Transverse colon (tissue), 4 donors: ENCODE results near the gene AHSP. TPM values are rescaled to one million over a fixed set of nuclear protein-coding genes. Genes with fewer than 3 reads are reported as not detected.
A peak's percentile ranks its signal among the peaks of the same experiment; 100 is the strongest.

ENCODE experiments used
- DNase-seq: peaks from one replicate; pipeline ENCODE4 v3.0.0-alpha.2; 2019
- H3K27ac ChIP-seq, 4 donors: fragments of 200-600 bp; sonication (generic); 2 replicates each; pipeline ENCODE4 v1.5.1; 2016 to 2018; ENCODE audit warnings: inconsistent platforms in 4 of 4
- H3K27me3 ChIP-seq: fragments of 200-600 bp; sonication (generic); 2 replicates; pipeline ENCODE4 v1.5.1; 2017; ENCODE audit warnings: inconsistent platforms
- H3K36me3 ChIP-seq, 4 donors: fragments of 200-600 bp; sonication (generic); 2 replicates each; pipeline ENCODE4 v1.5.1; 2017 to 2019; ENCODE audit warnings: inconsistent platforms in 4 of 4
- H3K4me1 ChIP-seq, 4 donors: fragments of 200-600 bp; sonication (generic); 2 replicates each; pipeline ENCODE4 v1.5.1; 2017 to 2020; ENCODE audit warnings: inconsistent platforms in 4 of 4
- H3K4me3 ChIP-seq, 4 donors: fragments of 200-600 bp; sonication (generic); 1 replicate in 1 of 4; 2 replicates in 3 of 4; pipeline versions ENCODE4 v1.5.1 to v1.6.1; 2017 to 2019; ENCODE audit warnings: inconsistent platforms in 4 of 4
- H3K9me3 ChIP-seq, 2 donors: fragments of 200-600 bp; sonication (generic); 2 replicates each; pipeline ENCODE4 v1.5.1; 2017 to 2019; ENCODE audit warnings: inconsistent platforms in 2 of 2
- CTCF ChIP-seq, 5 experiments: fragments of 200-600 bp in 3 of 5; fragments of 450-650 bp in 2 of 5; sonication (generic) in 3 of 5; IDR thresholded peaks; 1 replicate in 2 of 5; 2 replicates in 3 of 5; pipeline ENCODE4 v1.5.1; 2016 to 2017; ENCODE audit warnings: antibody characterized with exemption in 5 of 5, inconsistent platforms in 3 of 5, mild to moderate bottlenecking in 2 of 5, moderate library complexity in 1 of 5
- EP300 ChIP-seq: sonication (generic); formaldehyde crosslinking; IDR thresholded peaks from one replicate; pipeline ENCODE4 v1.6.1; 2017; ENCODE audit warnings: antibody characterized with exemption, low read depth
- POLR2A ChIP-seq: fragments of 450-650 bp; IDR thresholded peaks from one replicate; pipeline ENCODE4 v1.6.1; 2016; ENCODE audit warnings: antibody characterized with exemption, mild to moderate bottlenecking, moderate library complexity
- POLR2AphosphoS5 ChIP-seq, 3 donors: sonication (generic); formaldehyde crosslinking; IDR thresholded peaks; one replicate each; pipeline ENCODE4 v1.6.1; 2016; ENCODE audit warnings: antibody characterized with exemption in 3 of 3
- WGBS, 2 donors: methylation state at CpG; one replicate each; pipeline ENCODE4 v1.1.5; 2018; ENCODE audit warnings: low coverage in 1 of 2; 5-methylcytosine and 5-hydroxymethylcytosine counted together
- in situ Hi-C, 4 donors: fragments of 200-750 bp; cut with MboI; loops; one replicate each; pipeline versions ENCODE4 v1.15.0 to v1.15.1; 2017; ENCODE audit warnings: low sequenced_read_pairs in 3 of 4, low pct_ligation_motif_present in 1 of 4, low pct_unique_long_range_greater_than_20kb in 1 of 4
- intact Hi-C: fragments of 100-400 bp; cut with DNase I; formaldehyde crosslinking; loops from one replicate; pipeline ENCODE4 v1.15.1; 2023; ENCODE audit warnings: low total_unique reads
- total RNA-seq, 4 donors: library from RNA; depleted of rRNA; stranded (reverse); fragments of >200 nt; gene quantifications; one replicate each; pipeline ENCODE4 v1.1.0, GENCODE V29; 2016

AHSP gene
- total RNA-seq, 4 donors from 2014 or later: not detected

GRCh38 chr16:31504159-31504558, 23.5 kb upstream of the AHSP start:
- Histone ChIP-seq H3K27ac (no peak overlapping the region), H3K36me3 (peaks cover 0 to 6% (median 3%) of the 10 kb centered on the region in 4 donors), H3K4me3 (no peak overlapping the region), H3K9me3 (no peaks in the 10 kb centered on the region), H3K4me1 (peaks cover 10 to 27% (median 17%) of the 10 kb centered on the region in 4 donors), H3K27me3 (no peaks in the 10 kb centered on the region)
- TF ChIP-seq POLR2AphosphoS5 (IDR thresholded peaks at IDR 0.05) (no peak), POLR2A (no peak), EP300 (no peak), CTCF (IDR thresholded peaks at IDR 0.05) (no peak)
- WGBS, 2 donors: 85 to 91% methylated on average over 6 to 8 of the region's 8 CpGs
- in situ Hi-C loops: no loop called here
- no peak for DNase-seq
- intact Hi-C loops: no loop called here

GRCh38 chr16:31505483-31505882, 22.2 kb upstream of the AHSP start:
- 71% methylated on average over 4 of the region's 4 CpGs; no CpG with 5 or more reads in 1 of the 2 donors for WGBS, 2 donors

GRCh38 chr16:31507617-31507928, 20.1 kb upstream of the AHSP start:
- intact Hi-C loops: no loop called here
- DNase-seq: no peak
- WGBS, 2 donors: 2% methylated on average over 12 of the region's 12 CpGs; no CpG with 5 or more reads in 1 of the 2 donors

More at GRCh38 chr16:31505483-31505882, 22.2 kb upstream of the AHSP start:
- intact Hi-C loops (no loop called here), in situ Hi-C loops (no loop called here)
- H3K9me3 ChIP-seq: no peaks in the 10 kb centered on the region
- DNase-seq: no peak
- H3K36me3 ChIP-seq: no peaks in the 10 kb centered on the region
- no peak overlapping the region for H3K4me3 ChIP-seq
- peaks cover 17 to 36% (median 23%) of the 10 kb centered on the region in 4 donors for H3K4me1 ChIP-seq
- no peak for TF ChIP-seq EP300
- TF ChIP-seq POLR2A: no peak
- no peak for TF ChIP-seq POLR2AphosphoS5 (IDR thresholded peaks at IDR 0.05)
- TF ChIP-seq CTCF (IDR thresholded peaks at IDR 0.05): no peak
- no peaks in the 10 kb centered on the region for H3K27me3 ChIP-seq
- no peak overlapping the region for H3K27ac ChIP-seq

GRCh38 chr16:31507929-31508705, 19.6 kb upstream of the AHSP start, which contains the start of gene RUSF1:
Gene RUSF1, minus strand, starts transcription at chr16:31508391. Its CDS starts 18 bp downstream, at chr16:31508373.
- intact Hi-C loops: no loop called here
- peak; percentile 93 for DNase-seq
- Histone ChIP-seq H3K4me1 (peaks cover 17 to 36% (median 23%) of the 10 kb centered on the region in 4 donors), H3K27me3 (no peaks in the 10 kb centered on the region), H3K9me3 (no peaks in the 10 kb centered on the region), H3K27ac (peak within 1 kb of the TSS; percentile 93 to 95 (median 94)), H3K36me3 (no peaks in the 10 kb centered on the region), H3K4me3 (peak within 1 kb of the TSS; percentile 85 to 93 (median 89))
- TF ChIP-seq EP300 (no peak), CTCF (IDR thresholded peaks at IDR 0.05) (no peak), POLR2AphosphoS5 (IDR thresholded peaks at IDR 0.05) (peak; percentile 91 to 92 (median 92)), POLR2A (peak; percentile 87)
- in situ Hi-C loops: no loop called here
- 1% methylated on average over 28 of the region's 65 CpGs; no CpG with 5 or more reads in 1 of the 2 donors for WGBS, 2 donors

More at GRCh38 chr16:31507617-31507928, 20.1 kb upstream of the AHSP start:
- H3K4me1 ChIP-seq: peaks cover 17 to 36% (median 23%) of the 10 kb centered on the region in 4 donors
- H3K9me3 ChIP-seq: no peaks in the 10 kb centered on the region
- in situ Hi-C loops: no loop called here
- no peaks in the 10 kb centered on the region for H3K36me3 ChIP-seq
- peak overlapping the region; percentile 93 to 95 (median 94) for H3K27ac ChIP-seq
- H3K4me3 ChIP-seq: peak overlapping the region; percentile 85 to 93 (median 89)
- TF ChIP-seq POLR2A (no peak), CTCF (IDR thresholded peaks at IDR 0.05) (no peak), POLR2AphosphoS5 (IDR thresholded peaks at IDR 0.05) (no peak), EP300 (no peak)
- H3K27me3 ChIP-seq: no peaks in the 10 kb centered on the region
